Skin epidermis (tissue), 12 donors: ENCODE results near the gene RRAGD.

Experiments
- H3K27ac ChIP-seq, 21 experiments: fragments of 200-600 bp; sonication (generic) in 11 of 21; one replicate each; pipeline ENCODE4 v1.5.0; 2020; ENCODE audit warnings: mild to moderate bottlenecking in 3 of 21, inconsistent platforms in 2 of 21, moderate library complexity in 2 of 21
- H3K4me3 ChIP-seq, 7 experiments: fragments of 200-600 bp; sonication (generic) in 2 of 7; one replicate each; pipeline ENCODE4 v1.5.0; 2020; ENCODE audit warnings: inconsistent platforms in 2 of 7, mild to moderate bottlenecking in 2 of 7, moderate library complexity in 1 of 7

The RRAGD gene, protein sequence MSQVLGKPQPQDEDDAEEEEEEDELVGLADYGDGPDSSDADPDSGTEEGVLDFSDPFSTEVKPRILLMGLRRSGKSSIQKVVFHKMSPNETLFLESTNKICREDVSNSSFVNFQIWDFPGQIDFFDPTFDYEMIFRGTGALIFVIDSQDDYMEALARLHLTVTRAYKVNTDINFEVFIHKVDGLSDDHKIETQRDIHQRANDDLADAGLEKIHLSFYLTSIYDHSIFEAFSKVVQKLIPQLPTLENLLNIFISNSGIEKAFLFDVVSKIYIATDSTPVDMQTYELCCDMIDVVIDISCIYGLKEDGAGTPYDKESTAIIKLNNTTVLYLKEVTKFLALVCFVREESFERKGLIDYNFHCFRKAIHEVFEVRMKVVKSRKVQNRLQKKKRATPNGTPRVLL

DNA sequence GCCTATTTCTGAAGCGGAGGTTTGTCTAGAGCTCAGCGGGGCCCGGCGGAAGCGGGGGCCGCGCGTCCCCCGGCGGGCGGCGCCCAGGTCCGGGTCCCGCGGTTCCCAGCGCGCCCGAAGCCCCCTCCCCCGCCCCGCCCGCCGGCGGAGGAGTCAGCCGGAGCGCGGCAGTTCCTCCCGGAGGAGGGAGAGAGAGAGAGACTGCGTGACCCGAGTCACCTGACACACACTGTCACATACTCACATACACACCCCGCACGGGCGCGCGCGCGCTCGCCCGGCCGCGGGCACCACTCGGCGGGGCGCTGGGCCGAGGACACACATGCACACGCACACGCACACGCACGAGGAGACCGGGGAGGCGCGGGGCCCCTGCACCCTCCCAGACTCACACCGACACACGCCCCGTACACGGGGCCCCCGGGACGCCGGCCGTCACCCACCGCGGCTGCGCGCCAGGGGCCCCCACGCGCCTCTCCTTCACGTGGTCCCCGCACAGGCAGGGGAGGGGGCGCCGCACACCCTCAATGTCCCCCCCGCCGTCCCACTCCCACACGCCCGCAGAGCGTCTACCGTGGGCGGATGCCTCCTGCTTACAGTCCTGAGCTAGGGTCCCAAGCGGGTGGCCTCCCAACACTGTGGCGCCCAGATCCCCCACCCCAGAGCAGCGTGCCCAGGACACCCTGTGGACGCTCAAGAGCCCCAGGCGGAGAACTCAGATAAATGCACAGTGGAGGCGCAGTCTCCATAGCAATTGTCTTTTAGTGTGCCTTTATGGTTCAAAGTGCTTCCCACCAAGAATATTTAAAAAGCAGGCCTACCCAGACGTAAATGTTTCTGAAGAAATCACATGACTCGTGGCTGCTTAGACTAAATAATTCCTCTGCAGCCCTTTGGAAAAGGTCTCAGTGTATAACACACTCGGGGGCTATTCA, at the start of gene RRAGD:
TSS of gene RRAGD (minus strand) at position 203 of the 935 bp plus-strand sequence. CDS start 280 bp downstream, outside the sequence.
- Histone ChIP-seq H3K27ac (peak within 1 kb of the TSS in 18 of 21 experiments; percentile 38 to 86 (median 68)), H3K4me3 (peak within 1 kb of the TSS; percentile 40 to 84 (median 67))

DNA sequence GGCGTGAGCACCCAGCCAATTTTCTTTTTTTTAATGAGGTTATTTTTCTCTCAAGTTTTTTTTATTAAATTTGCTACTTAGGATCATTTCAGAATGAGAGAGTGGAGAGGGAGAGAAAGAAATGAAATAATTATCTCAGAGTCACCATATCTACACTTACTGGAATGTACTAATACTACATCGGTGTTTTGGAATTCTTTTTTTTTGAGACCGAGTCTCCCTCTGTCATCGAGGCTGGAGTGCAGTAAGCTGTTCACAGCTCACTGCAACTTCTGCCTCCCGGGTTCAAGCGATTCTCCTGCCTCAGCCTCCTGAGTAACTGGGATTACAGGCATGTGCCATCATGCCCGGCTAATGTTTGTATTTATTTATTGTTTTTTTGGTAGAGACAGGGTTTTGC, 48.6 kb upstream of the RRAGD start:
- Histone ChIP-seq H3K27ac (no peak overlapping the region), H3K4me3 (no peak overlapping the region)

DNA sequence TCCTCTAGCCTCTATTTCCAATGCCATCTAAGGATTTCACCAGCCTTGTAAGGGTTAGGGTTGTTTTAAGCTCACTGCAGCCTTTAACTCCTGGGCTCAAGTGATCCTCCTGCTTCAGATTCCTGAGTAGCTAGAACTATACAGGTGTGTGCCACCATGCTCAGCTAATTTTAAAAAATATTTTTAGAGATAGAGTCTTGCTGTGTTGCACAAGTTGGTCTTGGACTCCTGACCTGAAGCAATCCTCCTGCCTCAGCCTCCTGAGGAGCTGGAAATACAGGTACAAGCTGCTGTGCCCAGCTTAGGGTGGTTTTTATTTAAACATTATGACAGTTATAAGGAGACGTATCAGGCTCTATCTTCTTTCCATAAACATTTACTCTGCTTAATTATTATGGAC, 47.4 kb upstream of the RRAGD start:
- no peak overlapping the region for H3K4me3 ChIP-seq
- H3K27ac ChIP-seq = no peak overlapping the region

DNA sequence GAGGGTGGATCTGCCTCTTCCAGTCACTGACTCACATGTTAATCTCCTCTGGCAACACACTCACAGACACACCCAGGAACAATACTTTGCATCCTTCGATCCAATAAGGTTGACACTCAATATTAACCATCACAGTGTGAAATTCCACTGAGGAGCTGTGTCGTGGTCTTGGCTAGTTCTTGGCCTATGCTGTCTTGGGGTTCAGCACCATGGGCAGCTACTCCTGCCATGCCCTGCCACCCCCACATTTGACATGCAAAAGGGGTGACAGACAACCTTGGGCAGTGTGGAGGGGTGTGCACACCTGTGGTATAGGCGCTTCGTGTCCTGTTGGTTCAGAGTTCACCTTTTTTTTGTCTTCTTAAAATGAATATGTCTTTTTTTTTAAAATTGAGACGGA, 46.6 kb upstream of the RRAGD start:
- no peak overlapping the region for H3K4me3 ChIP-seq

DNA sequence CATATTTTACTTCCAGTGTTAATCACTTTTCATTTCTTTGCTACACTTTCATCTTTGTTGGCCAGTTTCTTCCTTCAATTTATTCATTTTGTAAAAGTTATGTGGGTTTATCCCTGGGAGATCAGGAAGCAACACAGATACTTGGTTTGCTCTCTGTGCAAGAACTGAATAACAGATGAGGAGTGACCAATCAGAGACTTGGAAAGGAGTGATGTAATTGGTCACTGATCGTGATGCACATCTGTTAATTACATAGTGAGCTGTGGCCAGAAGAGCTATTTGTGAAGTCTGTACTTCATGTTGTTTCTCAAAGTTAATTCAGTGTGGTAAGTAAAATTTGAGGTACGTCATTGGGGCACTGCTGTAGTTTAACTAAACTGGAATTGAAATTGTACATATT, 42.2 kb upstream of the RRAGD start:
- H3K4me3 ChIP-seq = no peak overlapping the region
- no peak overlapping the region for H3K27ac ChIP-seq

More for the DNA sequence above, 46.6 kb upstream of the RRAGD start:
- H3K27ac ChIP-seq = no peak overlapping the region

DNA sequence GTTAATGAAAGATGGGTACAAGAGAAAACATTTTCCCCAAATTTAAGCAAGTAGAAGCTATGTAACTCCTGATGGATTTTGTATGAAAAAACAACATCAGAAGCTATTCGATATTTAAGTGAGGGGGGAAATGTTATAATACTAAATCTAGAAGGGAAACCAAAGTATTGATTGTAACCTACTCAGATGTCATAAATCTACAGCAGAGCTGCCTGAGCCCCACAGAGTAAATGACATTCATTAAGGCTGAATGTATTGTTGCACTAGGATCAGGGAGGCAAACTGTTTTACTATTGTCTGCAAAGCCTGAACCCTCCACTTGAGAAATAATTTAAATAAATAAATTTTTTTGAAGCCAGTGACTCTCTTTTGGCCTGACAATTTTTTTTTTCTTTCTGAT, 40.2 kb upstream of the RRAGD start:
- no peak overlapping the region for H3K27ac ChIP-seq
- H3K4me3 ChIP-seq = no peak overlapping the region

DNA sequence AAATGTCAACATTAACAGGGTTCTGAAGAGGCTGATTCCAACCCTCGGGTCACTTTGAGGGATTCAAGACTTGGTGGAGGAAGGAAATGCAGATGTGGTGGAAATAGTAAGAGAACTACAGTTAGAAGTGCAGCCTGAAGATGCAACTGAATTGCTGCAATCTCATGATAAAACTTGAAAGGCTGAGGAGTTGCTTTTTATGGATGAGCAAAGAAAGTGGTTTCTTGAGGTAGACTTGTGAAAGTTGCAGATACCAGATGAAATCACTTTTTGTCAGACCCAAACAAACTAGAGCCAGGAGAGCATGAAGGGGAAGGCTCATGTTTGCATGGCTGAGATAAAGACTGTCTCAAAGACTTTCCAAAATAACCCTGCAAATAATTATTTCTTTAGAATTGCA, 37.1 kb upstream of the RRAGD start:
- H3K27ac ChIP-seq = no peak overlapping the region

DNA sequence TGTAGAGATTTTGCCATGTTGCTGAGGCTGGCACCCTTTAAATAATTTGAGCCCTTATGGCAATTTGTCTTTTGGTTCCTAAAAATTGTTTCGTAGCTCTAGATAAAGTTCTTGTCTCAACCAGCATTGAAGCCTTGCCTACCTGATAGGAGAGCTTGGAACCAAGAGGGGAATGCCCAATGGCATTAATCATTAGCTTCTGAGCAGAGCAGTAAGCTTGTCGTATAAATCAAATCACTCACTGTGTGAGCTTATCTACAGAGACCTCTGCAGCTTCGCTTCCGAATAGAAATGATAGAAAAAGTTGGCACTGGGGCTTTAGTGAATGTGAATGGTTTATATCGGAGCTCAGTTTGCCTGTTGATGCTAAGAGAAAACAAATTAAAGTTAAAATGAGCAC, 31.6 kb upstream of the RRAGD start:
- no peak overlapping the region for H3K27ac ChIP-seq
- H3K4me3 ChIP-seq = no peak overlapping the region

More for the DNA sequence above, 37.1 kb upstream of the RRAGD start:
- H3K4me3 ChIP-seq = no peak overlapping the region

DNA sequence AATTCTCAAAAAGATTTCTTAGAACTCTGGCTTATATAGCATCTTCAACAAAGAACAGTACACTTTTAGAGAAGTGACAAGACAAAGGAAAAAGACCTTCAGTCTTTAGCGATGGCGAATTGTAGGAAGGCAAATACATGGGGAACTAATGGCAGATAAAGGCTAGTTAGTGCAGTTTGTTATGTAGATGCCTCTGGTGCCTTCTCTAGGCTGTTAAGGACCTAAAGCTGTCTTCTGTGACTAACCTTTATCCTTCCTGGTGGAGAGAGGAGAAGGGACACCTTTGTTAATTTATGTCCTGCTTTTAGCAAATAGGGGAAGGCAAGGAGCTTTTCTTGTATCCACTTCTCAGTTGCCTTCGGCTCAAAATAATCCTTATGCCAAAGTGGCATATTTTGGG, 28.1 kb upstream of the RRAGD start:
- no peak overlapping the region for H3K27ac ChIP-seq
- H3K4me3 ChIP-seq = no peak overlapping the region

DNA sequence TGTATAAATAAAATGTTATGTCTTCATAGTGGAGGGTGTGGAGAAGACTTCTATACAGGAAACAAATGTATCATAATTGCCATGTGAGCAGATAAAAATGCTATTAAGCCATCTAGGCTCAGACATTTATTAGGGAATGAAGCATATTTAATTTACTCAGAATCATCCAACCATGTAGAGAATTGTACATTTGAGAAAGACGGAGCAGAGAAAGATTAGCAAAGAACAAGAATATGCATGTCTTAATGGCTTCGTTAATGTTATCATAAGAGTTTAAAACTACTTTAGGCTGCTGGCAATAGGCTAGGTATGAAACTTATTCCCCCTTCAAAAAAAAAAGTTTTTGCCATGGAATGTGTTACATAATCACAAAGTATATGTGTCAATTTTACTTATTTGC, 26.9 kb upstream of the RRAGD start:
- H3K27ac ChIP-seq = no peak overlapping the region

DNA sequence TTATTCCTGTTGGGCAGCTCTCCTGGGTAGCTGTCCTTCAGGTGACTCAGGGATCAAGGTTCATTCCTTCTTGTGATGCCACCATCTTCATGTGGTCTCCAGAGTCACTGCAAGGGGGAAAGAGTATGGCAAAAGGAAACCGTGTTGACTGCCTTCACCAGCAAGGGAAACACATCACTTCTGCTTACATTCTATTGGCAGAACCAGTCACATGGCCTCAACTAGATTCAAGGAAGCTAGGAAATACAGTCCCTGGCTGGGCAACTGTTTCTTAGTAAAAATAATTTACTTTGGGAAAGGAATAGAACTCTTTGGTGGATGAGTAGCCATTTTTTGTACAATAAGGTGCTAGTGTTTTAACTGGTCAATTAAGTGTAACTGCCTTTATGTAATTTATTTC, 26.2 kb upstream of the RRAGD start:
- H3K4me3 ChIP-seq = no peak overlapping the region

More for the DNA sequence above, 26.9 kb upstream of the RRAGD start:
- no peak overlapping the region for H3K4me3 ChIP-seq

DNA sequence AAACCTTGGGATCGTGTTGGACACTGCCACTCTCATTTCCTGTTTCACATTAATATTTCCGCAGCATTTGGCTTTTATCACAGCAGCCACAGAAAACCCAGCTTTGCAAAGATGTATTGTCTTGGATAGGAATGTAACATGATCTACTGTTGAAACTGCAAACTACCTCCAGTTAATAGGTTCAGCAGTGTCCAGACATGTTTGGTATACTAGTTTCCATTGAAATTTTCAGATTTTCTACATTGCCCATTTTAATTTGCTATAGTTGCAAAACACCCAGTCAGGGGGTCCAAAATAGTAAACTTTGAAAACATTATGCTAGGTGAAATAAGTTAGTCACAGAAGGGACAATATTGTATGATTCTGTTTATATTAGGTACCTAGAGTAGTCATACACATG, 24.2 kb upstream of the RRAGD start:
- Histone ChIP-seq H3K4me3 (no peak overlapping the region), H3K27ac (no peak overlapping the region)

More for the DNA sequence above, 26.2 kb upstream of the RRAGD start:
- H3K27ac ChIP-seq = no peak overlapping the region

DNA sequence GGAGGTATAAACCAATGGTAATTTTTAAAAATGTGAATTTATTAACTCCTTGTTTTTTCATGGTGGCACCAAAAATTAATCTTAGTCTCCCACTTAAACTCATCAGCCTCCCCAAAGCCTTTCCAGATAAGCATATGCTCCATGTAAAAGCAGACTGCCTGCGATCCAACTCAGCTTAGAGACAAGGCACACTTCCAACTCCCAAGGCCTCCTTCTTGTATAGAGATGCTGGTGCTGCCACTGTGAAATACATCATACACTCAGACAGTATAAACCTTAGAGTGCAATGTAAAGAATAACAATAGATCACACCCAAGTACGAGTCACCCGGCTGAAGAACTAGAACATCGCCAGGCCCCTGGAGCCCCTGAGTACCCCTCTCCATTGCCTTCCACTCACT, 22.9 kb upstream of the RRAGD start:
- no peak overlapping the region for H3K27ac ChIP-seq
- no peak overlapping the region for H3K4me3 ChIP-seq

DNA sequence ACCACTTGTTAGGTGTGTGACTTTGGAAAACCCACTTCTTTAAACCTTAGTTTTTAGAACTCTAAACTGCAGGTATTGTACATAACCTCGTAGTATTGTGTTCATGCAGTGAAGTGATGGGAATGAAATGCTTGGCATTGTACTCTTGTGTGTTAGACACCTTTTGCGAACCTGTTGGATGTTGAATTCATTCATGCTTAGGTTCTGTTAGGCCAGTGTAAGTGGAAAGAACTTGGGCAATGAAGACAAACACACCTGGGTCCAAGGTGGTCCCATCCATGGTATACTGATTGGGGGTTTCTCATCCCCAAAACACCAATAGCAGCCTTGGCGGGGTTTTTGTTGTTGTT, 22.1 kb upstream of the RRAGD start:
- Histone ChIP-seq H3K4me3 (peak overlapping the region in 3 of 7 experiments; percentile 44 to 83 (median 73)), H3K27ac (peak overlapping the region in 1 of 21 experiments; percentile 82)

DNA sequence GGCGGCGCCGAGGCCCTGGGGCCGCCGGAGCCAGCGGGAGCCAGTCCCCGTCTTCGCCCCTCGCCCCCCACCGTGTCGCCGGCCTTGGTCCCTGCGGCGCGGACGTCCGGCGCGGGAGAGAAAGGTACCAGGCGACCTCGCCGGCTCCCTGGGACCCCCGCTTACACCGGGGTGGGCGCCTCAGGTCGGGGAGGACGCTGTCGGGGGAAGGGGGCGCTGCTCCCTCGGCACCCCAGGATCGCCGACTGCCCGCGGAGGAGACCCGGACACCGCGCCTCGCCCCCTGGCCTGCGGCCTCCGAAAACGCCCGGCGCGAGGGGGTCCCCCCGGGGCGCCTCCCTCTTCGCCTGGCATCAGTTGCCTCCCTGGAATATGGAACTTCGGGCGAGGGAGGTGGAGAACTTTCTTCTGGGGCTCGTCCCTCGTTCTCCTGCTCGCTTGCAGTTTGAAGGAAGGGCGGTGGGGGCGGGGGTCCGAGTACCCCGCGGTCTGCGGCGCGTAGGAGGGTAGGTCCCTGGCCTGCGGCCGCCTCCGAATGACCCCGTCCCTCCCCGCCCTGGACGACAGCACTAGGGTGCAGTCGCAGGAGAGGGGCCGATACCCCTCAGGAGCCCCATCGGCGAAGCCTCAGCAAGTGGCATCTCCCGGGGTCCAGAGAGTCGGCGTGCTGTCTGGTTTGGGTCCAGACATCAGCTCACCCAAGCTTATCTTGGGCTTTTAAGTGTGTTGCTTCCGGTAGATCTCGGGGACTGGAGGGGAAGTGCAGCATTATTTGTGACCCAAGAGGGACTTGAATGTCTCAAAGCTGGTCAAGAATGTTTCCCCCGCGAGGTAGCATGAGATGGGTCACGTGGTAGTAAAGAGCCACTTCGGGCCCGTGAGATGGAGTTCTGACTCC, 21.4 kb upstream of the RRAGD start:
- Histone ChIP-seq H3K27ac (peak overlapping the region in 11 of 21 experiments; percentile 35 to 90 (median 66)), H3K4me3 (peak overlapping the region; percentile 44 to 91 (median 72))

DNA sequence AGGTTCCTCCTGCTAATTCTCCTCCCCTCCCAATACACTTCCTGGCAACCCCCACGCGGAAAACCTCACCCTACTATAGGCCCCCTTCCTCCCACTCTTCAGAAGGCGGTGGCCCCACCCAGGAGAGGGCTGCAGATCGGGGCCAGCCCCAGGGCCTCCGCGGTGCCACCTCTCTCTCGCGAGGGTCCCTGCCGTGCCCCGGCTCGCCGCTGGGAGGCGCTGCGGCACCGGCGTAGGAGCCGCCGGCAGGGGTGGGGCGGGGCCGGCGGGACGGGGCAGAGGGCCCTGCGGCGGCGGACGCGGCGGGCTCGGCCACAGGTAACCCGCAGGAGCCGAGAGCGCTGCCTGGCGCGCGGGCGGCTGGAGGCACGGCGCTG, 20.8 kb upstream of the RRAGD start, which contains the start of gene ANKRD6:
TSS of gene ANKRD6 (plus strand) at position 278 of the 377 bp plus-strand sequence. CDS start 133,825 bp downstream, outside the sequence.
- peak within 1 kb of the TSS; percentile 44 to 91 (median 72) for H3K4me3 ChIP-seq
- H3K27ac ChIP-seq = peak within 1 kb of the TSS in 11 of 21 experiments; percentile 35 to 90 (median 66)

DNA sequence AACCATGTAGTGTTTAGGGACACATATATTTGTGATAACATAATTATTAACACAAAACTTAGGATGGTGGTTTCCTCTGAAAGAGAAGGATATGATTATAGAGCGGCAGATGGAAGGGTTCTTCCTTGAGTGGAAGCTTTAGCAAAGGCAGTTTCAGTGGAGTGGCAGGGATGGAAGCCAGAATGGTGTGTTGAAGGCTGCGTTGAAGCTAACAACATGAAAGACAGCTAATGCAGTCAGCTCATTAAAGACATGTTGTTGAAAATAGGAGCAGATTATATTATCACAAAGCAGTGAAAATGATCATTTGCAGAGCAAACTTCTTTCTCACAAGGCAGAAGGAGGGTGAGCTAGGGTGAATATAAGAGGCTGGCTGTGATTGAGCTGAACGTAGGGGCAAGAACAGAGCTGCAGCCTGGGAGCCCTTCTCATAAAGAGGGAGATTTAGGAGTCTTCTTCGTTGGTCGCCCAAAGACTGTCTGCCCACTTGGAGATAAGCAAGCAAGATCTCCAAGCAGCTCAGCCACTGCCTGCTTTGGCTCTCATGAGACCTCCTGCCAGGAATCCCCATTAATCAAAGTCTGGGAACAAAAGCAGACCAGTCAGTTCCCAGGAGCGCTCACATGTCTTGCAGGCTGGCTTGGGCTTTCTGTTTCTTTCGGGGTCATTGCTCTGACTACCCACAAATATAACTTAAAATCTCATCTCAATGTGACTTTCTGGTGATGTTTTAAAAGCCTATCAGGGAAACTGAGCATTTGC, 18.3 kb upstream of the RRAGD start:
- no peak overlapping the region for H3K27ac ChIP-seq
- H3K4me3 ChIP-seq = no peak overlapping the region

DNA sequence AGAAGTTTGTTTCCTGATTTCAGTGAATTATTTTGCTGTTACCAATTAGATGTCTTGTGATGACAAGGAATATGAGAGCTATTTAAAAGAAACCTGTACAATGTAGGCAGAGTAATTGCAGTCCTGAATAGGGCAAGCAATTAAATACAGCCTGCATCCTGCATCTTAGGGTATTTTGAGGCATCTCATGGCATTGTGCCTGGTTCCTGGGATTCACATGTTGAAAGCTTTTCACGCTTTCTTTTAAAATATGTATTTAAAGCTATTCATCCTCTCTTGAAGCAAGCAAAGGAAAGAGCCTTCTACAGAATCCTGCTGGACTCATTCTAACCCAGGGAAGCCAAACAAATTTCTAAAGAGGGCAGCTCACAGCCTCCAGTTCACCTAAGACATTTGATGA, 4.7 kb upstream of the RRAGD start:
- H3K27ac ChIP-seq = no peak overlapping the region
- H3K4me3 ChIP-seq = no peak overlapping the region

DNA sequence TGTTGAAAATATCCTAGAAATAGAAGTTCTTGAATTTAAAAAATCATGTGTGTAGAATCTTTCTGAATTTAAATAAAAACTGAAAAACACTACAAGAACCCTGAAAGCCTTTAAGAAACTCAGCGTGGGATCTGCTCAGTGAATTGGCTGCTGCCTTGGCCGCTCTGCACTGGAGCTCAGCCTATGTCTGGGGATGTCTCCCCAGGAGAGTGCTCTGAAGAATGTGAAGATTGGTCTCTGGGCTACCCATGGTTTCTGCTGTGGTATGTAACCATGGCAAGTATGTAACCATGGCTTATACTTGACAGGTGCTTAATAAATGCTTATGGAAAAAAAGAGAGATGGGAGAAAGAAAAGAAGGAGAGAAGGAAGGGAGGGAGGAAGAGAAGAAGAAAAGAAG, 3.1 kb upstream of the RRAGD start:
- H3K4me3 ChIP-seq = no peak overlapping the region
- H3K27ac ChIP-seq = no peak overlapping the region
